HG03575 (cell line): ENCODE measurements around the gene MPRIP.
"Not testable (repeated sequence)": the region's sequence is repeated elsewhere in the genome, so short reads cannot be mapped to it uniquely, and the experiment has no call there.

Source experiments
- ATAC-seq: cut with Tn5 transposase; IDR thresholded peaks from one replicate; pipeline ENCODE4 v1.9.1; 2021; ENCODE audit not compliant: unreplicated experiment, insufficient number of reproducible peaks, low FRiP score; ENCODE audit errors: extremely low read depth

The MPRIP gene

GRCh38 chr17:17042384-17042736 lies at the start of gene MPRIP:
Gene MPRIP (plus strand): TSS chr17:17042457. CDS start chr17:17042849, 392 bp downstream.
- no peak for ATAC-seq

- no peak for ATAC-seq
Measured at GRCh38 chr17:16994631-16995030, 47.6 kb upstream of the MPRIP start.

GRCh38 chr17:16995930-16996329 lies 46.3 kb upstream of the MPRIP start:
- ATAC-seq = no peak

GRCh38 chr17:16996726-16997125 lies 45.5 kb upstream of the MPRIP start:
- ATAC-seq = not testable (repeated sequence)

- ATAC-seq = no peak
Measured at GRCh38 chr17:16997514-16998429, 44.5 kb upstream of the MPRIP start.

GRCh38 chr17:16999931-17000625 lies 42.2 kb upstream of the MPRIP start:
- ATAC-seq = no peak

- ATAC-seq = no peak
Measured at GRCh38 chr17:17001076-17001777, 41.0 kb upstream of the MPRIP start.

- ATAC-seq = no peak
Measured at GRCh38 chr17:17001874-17002520, 40.3 kb upstream of the MPRIP start.

GRCh38 chr17:17002731-17003715 lies 39.2 kb upstream of the MPRIP start:
- not testable (repeated sequence) for ATAC-seq

GRCh38 chr17:17004251-17004996 lies 37.8 kb upstream of the MPRIP start:
- no peak for ATAC-seq

GRCh38 chr17:17004997-17005614 lies 37.2 kb upstream of the MPRIP start:
- ATAC-seq = not testable (repeated sequence)

- ATAC-seq = not testable (repeated sequence)
Measured at GRCh38 chr17:17007891-17008290, 34.4 kb upstream of the MPRIP start.

GRCh38 chr17:17008621-17009397 lies 33.4 kb upstream of the MPRIP start:
- ATAC-seq = not testable (repeated sequence)

GRCh38 chr17:17009972-17010371 lies 32.3 kb upstream of the MPRIP start:
- ATAC-seq = not testable (repeated sequence)

- ATAC-seq = not testable (repeated sequence)
Measured at GRCh38 chr17:17010545-17011034, 31.7 kb upstream of the MPRIP start.
